Keratinocyte (primary cell): ENCODE results near the gene IPO13. TPM values are rescaled to one million over a fixed set of nuclear protein-coding genes. Genes with fewer than 3 reads are reported as not detected.

ENCODE experiments used
- DNase-seq: peaks from one replicate; pipeline ENCODE4 v3.0.0-alpha.2; 2011; ENCODE audit warnings: low read depth, missing footprints, low spot score
- FAIRE-seq: peaks from 2 replicates; lab custom pipeline; 2011; peaks lifted over from hg19 to GRCh38; lab: Jason Lieb, UNC
- H2AFZ ChIP-seq: 2 replicates; pipeline ENCODE4 v1.6.0; 2012; ENCODE audit warnings: low read length, control low read depth, inconsistent platforms; ENCODE audit not compliant: control insufficient read depth
- H3K27ac ChIP-seq: 2 replicates; pipeline ENCODE4 v1.5.1; 2011; ENCODE audit warnings: low read length; ENCODE audit not compliant: control insufficient read depth, insufficient read depth
- H3K27me3 ChIP-seq: 3 replicates; pipeline ENCODE4 v1.6.0; 2011; ENCODE audit warnings: low read length; ENCODE audit not compliant: control insufficient read depth, insufficient read depth; ENCODE audit errors: extremely low read depth
- H3K36me3 ChIP-seq, 2 experiments: 2 replicates in 1 of 2; 3 replicates in 1 of 2; pipeline ENCODE4 v1.5.1; 2011; ENCODE audit warnings: low read length in 2 of 2, mild to moderate bottlenecking in 1 of 2; ENCODE audit not compliant: control insufficient read depth in 2 of 2, insufficient read depth in 2 of 2; ENCODE audit errors: extremely low read depth in 1 of 2
- H3K4me1 ChIP-seq: 3 replicates; pipeline ENCODE4 v1.5.1; 2011; ENCODE audit warnings: low read length; ENCODE audit not compliant: control insufficient read depth, insufficient read depth; ENCODE audit errors: extremely low read depth
- H3K4me2 ChIP-seq: 3 replicates; pipeline ENCODE4 v1.6.0; 2011; ENCODE audit warnings: low read depth, low read length; ENCODE audit not compliant: control insufficient read depth, insufficient read depth; ENCODE audit errors: extremely low read depth
- H3K4me3 ChIP-seq, 3 experiments: fragments of 200-600 bp in 1 of 3; sonication (generic) in 1 of 3; 2 replicates in 2 of 3; 3 replicates in 1 of 3; pipeline ENCODE4 v1.5.1; 2011 to 2016; ENCODE audit warnings: low read length in 3 of 3, mild to moderate bottlenecking in 3 of 3, control low read depth in 2 of 3, inconsistent platforms in 1 of 3, low read depth in 1 of 3, mixed read lengths in 1 of 3, mixed run types in 1 of 3, moderate library complexity in 1 of 3; ENCODE audit not compliant: control insufficient read depth in 2 of 3, insufficient read depth in 2 of 3; ENCODE audit errors: extremely low read depth in 1 of 3
- H3K79me2 ChIP-seq: 2 replicates; pipeline ENCODE4 v1.6.0; 2012; ENCODE audit warnings: low read length; ENCODE audit not compliant: control insufficient read depth, insufficient read depth
- H3K9ac ChIP-seq: 3 replicates; pipeline ENCODE4 v1.6.0; 2011; ENCODE audit warnings: low read length; ENCODE audit not compliant: control insufficient read depth, insufficient read depth; ENCODE audit errors: extremely low read depth
- H3K9me1 ChIP-seq: 3 replicates; pipeline ENCODE4 v1.6.0; 2011; ENCODE audit warnings: low read length; ENCODE audit not compliant: control insufficient read depth, insufficient read depth; ENCODE audit errors: extremely low read depth
- H3K9me3 ChIP-seq: 2 replicates; pipeline ENCODE4 v1.5.1; 2012; ENCODE audit warnings: low read depth, low read length; ENCODE audit not compliant: control insufficient read depth
- H4K20me1 ChIP-seq: 3 replicates; pipeline ENCODE4 v1.6.0; 2011; ENCODE audit warnings: low read length; ENCODE audit not compliant: control insufficient read depth, insufficient read depth; ENCODE audit errors: extremely low read depth
- CTCF ChIP-seq, 3 experiments: IDR thresholded peaks in 1 of 3; conservative IDR thresholded peaks in 1 of 3; optimal IDR thresholded peaks in 1 of 3; 2 replicates in 2 of 3; 3 replicates in 1 of 3; pipeline versions ENCODE3 to v1.5.1; 2011; ENCODE audit warnings: low read length in 3 of 3, mild to moderate bottlenecking in 3 of 3, moderate library complexity in 2 of 3, control low read depth in 1 of 3, inconsistent platforms in 1 of 3; ENCODE audit not compliant: insufficient read depth in 2 of 3; ENCODE audit errors: extremely low read depth in 1 of 3
- EZH2 ChIP-seq: IDR thresholded peaks from one replicate; pipeline ENCODE4 v1.6.1; 2012; ENCODE audit warnings: inconsistent platforms, mild to moderate bottlenecking, low read length, moderate library complexity
- dilution Hi-C: fragments of 300-500 bp; cut with MboI; formaldehyde crosslinking; loops from one replicate; pipeline ENCODE4 v1.7.0; 2020; ENCODE audit warnings: low sequenced_read_pairs; ENCODE audit not compliant: extremely low pct_ligation_motif_present
- polyA plus RNA-seq, 5 experiments: library from polyadenylated mRNA; depleted of rRNA in 3 of 5; stranded (reverse) in 3 of 5; stranded (forward) in 1 of 5; unstranded in 1 of 5; fragments of >200 nt; gene quantifications; 1 replicate in 1 of 5; 2 replicates in 3 of 5; 3 replicates in 1 of 5; pipeline versions ENCODE4 v1.2.1 to v1.2.3, GENCODE V29; 2011 to 2012; ENCODE audit warnings: missing spikeins in 2 of 5, low read depth in 1 of 5, low replicate concordance in 1 of 5

Gene IPO13
- polyA plus RNA-seq, 1 donor (not counting 4 experiments of a cell fraction or from before 2014, with no cell fraction given), result 20.7 TPM

- peaks cover 16% of the 10 kb centered on the region for H3K4me1 ChIP-seq
- H3K4me2 ChIP-seq, result peak within 1 kb of the TSS; percentile 85
- no peaks in the 10 kb centered on the region for H3K9me3 ChIP-seq
- TF ChIP-seq CTCF (optimal IDR thresholded peaks at IDR 0.05 in 1 of 3, IDR thresholded peaks at IDR 0.05 in 1 of 3, conservative IDR thresholded peaks at IDR 0.05 in 1 of 3; ENCODE audit: extremely low read depth in 1 of 3, insufficient read depth in 2 of 3, low read length in 3 of 3) (peak in 1 of 3 experiments; percentile 19), EZH2 (no peak)
- peak within 1 kb of the TSS; percentile 91 to 98 (median 97) for H3K4me3 ChIP-seq
- dilution Hi-C loops, result no loop called here
- H3K79me2 ChIP-seq, result peaks cover 19% of the 10 kb centered on the region
- H3K9me1 ChIP-seq, result peaks cover 5% of the 10 kb centered on the region
- H3K36me3 ChIP-seq, result peaks cover 21 to 30% of the 10 kb centered on the region in 2 experiments
- H4K20me1 ChIP-seq, result no peaks in the 10 kb centered on the region
- peak within 1 kb of the TSS; percentile 87 for H3K9ac ChIP-seq
- no peak for DNase-seq
- peak within 1 kb of the TSS; percentile 68 for H3K27ac ChIP-seq
- peak; percentile 95 for FAIRE-seq
- peak within 1 kb of the TSS; percentile 90 for H2AFZ ChIP-seq
- no peaks in the 10 kb centered on the region for H3K27me3 ChIP-seq
Measured at GRCh38 chr1:43969746-43970466, 23.2 kb downstream of the IPO13 start, which contains the start of gene DPH2. DPH2 (plus strand) TSS chr1:43970010; CDS start chr1:43970176, 166 bp downstream.

GRCh38 chr1:43970502-43970901, 23.8 kb downstream of the IPO13 start:
- Histone ChIP-seq H3K79me2 (peaks cover 24% of the 10 kb centered on the region), H3K9me1 (peaks cover 5% of the 10 kb centered on the region), H3K4me3 (peak overlapping the region; percentile 91 to 98 (median 97)), H2AFZ (no peak overlapping the region), H3K4me1 (peaks cover 16% of the 10 kb centered on the region), H3K4me2 (peak overlapping the region; percentile 85), H3K27ac (peak overlapping the region; percentile 68), H3K9me3 (no peaks in the 10 kb centered on the region), H4K20me1 (no peaks in the 10 kb centered on the region), H3K9ac (peak overlapping the region; percentile 87), H3K36me3 (peaks cover 20 to 30% of the 10 kb centered on the region in 2 experiments), H3K27me3 (no peaks in the 10 kb centered on the region)
- TF ChIP-seq EZH2 (no peak), CTCF (optimal IDR thresholded peaks at IDR 0.05 in 1 of 3, IDR thresholded peaks at IDR 0.05 in 1 of 3, conservative IDR thresholded peaks at IDR 0.05 in 1 of 3; ENCODE audit: extremely low read depth in 1 of 3, insufficient read depth in 2 of 3, low read length in 3 of 3) (no peak)
- dilution Hi-C loops, result no loop called here
- no peak for DNase-seq
- no peak for FAIRE-seq
